ENCODE measurements around the gene OR2V1. TPM values are rescaled to one million over a fixed set of nuclear protein-coding genes. Genes with fewer than 3 reads are reported as not detected.
"Not testable (repeated sequence)": the region's sequence is repeated elsewhere in the genome, so short reads cannot be mapped to it uniquely, and the experiment has no call there.

Gene OR2V1
- total RNA-seq, 2 donors from 2014 or later: not detected

DNA sequence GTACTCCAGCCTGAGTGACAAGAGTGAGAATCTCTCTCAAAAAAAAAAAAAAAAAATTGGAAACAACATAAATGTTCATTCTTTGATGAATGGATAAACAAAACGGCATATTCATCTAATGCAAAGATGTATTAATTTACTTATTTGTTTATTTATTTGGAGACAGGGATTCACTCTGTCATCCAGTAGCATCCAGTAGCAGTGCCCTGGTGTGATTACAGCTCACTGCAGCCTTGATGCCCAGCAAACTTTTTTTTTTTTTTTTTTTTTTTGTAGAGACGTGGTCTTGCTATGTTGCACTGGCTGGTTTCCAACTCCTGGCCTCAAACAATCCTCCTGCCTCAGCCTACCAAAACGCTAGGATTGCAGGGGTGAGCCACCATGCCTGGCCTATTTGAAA lies 40.8 kb upstream of the OR2V1 start:
- Histone ChIP-seq H3K36me3 (no peaks in the 10 kb centered on the region), H3K4me3 (no peak overlapping the region), H3K27me3 (peaks cover 24 to 36% of the 10 kb centered on the region in 2 donors), H3K9me3 (no peaks in the 10 kb centered on the region), H3K27ac (no peak overlapping the region), H3K4me1 (peaks cover 0 to 20% of the 10 kb centered on the region in 2 donors)
- TF ChIP-seq, protein P1, sequence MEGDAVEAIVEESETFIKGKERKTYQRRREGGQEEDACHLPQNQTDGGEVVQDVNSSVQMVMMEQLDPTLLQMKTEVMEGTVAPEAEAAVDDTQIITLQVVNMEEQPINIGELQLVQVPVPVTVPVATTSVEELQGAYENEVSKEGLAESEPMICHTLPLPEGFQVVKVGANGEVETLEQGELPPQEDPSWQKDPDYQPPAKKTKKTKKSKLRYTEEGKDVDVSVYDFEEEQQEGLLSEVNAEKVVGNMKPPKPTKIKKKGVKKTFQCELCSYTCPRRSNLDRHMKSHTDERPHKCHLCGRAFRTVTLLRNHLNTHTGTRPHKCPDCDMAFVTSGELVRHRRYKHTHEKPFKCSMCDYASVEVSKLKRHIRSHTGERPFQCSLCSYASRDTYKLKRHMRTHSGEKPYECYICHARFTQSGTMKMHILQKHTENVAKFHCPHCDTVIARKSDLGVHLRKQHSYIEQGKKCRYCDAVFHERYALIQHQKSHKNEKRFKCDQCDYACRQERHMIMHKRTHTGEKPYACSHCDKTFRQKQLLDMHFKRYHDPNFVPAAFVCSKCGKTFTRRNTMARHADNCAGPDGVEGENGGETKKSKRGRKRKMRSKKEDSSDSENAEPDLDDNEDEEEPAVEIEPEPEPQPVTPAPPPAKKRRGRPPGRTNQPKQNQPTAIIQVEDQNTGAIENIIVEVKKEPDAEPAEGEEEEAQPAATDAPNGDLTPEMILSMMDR (IDR thresholded peaks at IDR 0.05): no peak
- no peak for DNase-seq (ENCODE audit: low spot score)

DNA sequence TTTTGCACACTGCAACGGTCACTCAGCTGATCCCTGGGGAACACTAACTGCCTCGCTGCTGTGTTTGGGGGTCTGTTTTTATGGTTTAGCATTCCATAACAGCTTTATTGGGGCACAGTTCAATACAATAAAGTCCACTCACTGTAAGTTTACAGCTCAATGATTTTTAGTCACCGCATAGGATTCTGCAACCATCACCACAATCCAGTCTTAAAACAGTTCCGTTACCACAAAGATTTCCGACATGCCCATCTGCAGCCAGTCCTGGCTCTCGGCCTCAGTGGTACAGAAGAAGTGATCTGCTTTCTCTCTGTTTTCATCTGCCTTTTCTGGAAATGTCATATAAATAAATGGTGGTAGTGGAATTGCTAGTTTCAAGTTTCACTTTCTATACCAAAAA lies 40.0 kb upstream of the OR2V1 start:
- peaks cover 24 to 36% of the 10 kb centered on the region in 2 donors for H3K27me3 ChIP-seq

DNA sequence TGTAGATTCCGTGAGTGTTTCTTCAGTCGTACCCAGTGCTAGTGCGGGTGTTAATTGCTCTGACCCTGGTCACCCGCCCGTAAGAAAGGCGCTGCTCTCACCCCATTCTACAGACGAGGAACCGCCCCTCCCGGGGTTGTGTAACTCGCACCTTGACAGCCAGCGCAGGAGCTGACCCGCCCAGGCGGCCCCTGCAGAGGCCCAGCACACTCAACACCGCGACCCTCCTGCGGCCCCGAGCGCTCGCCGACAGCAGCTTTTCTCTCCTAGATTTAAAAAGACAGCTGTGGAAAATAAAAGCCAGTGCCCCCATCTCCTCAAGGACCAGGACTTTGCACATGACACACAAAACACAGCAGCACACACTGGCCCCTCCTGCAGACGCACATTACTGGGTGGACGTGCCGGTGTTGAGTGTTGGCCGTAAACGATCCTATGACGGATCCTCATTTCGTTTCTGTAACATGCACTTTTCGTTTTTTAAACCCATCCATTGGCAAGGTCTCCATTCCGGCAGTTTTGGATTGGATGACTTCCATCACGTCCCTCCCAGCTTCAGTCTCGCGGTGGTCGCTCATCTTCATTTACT lies 39.4 kb upstream of the OR2V1 start:
- H3K36me3 ChIP-seq: no peaks in the 10 kb centered on the region
- DNase-seq (ENCODE audit: low spot score): no peak
- peaks cover 24 to 40% of the 10 kb centered on the region in 2 donors for H3K27me3 ChIP-seq
- peaks cover 0 to 20% of the 10 kb centered on the region in 2 donors for H3K4me1 ChIP-seq
- H3K9me3 ChIP-seq: no peaks in the 10 kb centered on the region
- H3K4me3 ChIP-seq: no peak overlapping the region
- TF ChIP-seq, protein P1 (IDR thresholded peaks at IDR 0.05): no peak
- H3K27ac ChIP-seq: no peak overlapping the region

More for the DNA sequence above, 40.0 kb upstream of the OR2V1 start:
- peaks cover 0 to 20% of the 10 kb centered on the region in 2 donors for H3K4me1 ChIP-seq
- no peaks in the 10 kb centered on the region for H3K36me3 ChIP-seq
- H3K4me3 ChIP-seq: no peak overlapping the region
- TF ChIP-seq, protein P1 (IDR thresholded peaks at IDR 0.05): no peak
- no peaks in the 10 kb centered on the region for H3K9me3 ChIP-seq
- H3K27ac ChIP-seq: no peak overlapping the region
- DNase-seq (ENCODE audit: low spot score): no peak

DNA sequence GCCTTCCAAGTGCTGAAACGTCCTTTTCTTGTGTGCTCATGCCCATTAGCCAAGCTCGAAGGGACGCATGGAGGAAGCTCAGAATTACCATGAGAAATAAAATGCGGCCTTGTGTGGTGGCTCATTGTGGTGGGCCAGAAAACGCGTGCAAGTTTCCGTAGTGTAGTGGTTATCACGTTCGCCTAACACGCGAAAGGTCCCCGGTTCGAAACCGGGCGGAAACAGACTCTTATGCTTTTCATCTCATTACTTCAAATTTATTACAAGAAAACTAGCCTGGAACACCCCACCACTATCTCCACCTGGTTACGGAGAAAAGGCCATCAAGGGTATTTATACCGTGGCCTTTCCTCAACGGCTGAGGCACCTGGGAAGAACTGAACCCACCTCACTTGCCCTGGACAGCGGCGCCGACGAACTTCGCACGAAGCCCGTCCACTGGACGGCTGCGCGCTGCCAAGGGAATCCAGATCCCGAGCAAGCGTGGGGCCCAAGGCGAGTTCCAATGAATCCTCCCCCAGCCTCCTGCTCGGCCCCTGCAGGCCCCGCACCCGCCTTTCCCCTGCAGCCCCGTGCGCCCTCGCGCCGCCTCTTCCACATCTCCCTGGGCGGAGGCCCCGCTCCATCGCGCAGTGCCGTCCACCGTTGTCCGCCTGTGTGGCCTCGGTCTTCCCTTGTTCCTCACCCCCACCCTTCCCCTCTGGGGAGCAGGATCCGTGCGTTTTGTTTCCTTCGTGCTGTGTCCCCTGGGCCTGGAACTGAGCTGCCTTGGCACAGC lies 38.7 kb upstream of the OR2V1 start:
- not testable (repeated sequence) for H3K36me3 ChIP-seq; H3K27ac ChIP-seq; H3K9me3 ChIP-seq; H3K4me3 ChIP-seq; DNase-seq (ENCODE audit: low spot score)
- H3K27me3 ChIP-seq: peaks cover 24 to 39% of the 10 kb centered on the region in 2 donors
- H3K4me1 ChIP-seq: peaks cover 0 to 20% of the 10 kb centered on the region in 2 donors

DNA sequence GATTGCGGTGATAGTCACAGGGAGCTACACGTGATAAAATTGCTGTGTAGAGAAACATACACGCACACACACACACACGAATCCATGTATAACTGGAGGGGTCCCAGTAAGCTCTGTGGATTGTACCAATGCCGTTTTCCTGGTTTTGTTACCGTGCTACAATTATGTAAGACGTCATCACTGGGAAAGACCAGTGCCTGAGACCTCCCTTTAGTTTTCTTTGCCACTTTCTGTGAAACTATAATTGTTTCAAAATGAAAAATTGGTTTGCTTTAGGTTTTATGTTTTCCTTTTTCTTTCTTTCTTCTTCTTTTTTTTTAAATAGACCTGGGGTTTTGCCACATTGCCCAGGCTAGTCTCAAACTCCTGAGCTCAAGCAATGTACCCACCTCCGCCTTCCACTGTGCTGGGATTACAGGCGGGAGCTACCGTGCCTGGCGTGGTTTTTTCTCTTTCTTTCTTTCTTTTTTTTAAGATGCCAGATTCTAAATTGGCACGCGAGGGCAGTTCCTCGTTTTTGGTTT lies 37.7 kb upstream of the OR2V1 start:
- H3K27ac ChIP-seq: no peak overlapping the region
- TF ChIP-seq, protein P1 (IDR thresholded peaks at IDR 0.05): no peak
- H3K27me3 ChIP-seq: peaks cover 18 to 30% of the 10 kb centered on the region in 2 donors

DNA sequence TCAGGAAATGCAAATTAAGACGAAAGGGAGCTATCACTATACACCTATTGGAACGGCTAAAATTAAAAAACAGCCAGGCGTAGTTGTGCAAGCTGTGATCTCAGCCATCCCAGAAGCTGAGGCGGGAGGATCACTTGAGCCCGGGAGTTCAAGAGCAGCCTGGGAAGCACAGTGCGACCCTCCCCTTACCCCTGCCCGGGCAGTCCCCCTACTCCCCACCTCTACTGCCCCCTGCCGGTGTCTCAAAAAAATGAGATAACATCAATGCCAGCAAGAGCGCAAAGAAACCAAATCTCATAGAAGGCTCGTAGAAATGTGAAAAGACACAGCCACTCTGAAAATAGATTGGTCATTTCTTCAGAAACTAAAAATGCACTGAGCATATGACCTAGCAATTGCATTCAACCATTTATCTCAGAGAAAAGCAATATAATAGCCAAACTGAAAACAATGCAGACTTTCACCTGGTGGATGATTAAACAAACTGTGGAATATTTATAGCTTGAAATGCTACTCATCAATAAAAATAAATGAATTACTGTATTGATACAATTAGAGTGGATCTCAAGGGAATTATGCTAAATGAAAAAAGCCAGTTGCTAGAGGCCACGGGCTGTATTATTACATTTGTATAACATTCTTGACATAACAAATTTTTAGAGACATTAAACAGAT lies 37.0 kb upstream of the OR2V1 start:
- peaks cover 0 to 8% of the 10 kb centered on the region in 2 donors for H3K4me1 ChIP-seq
- H3K4me3 ChIP-seq: no peak overlapping the region
- TF ChIP-seq, protein P1 (IDR thresholded peaks at IDR 0.05): peak in 1 of 2 donors; percentile 16
- H3K36me3 ChIP-seq: no peaks in the 10 kb centered on the region
- no peak for DNase-seq (ENCODE audit: low spot score)
- no peaks in the 10 kb centered on the region for H3K9me3 ChIP-seq
- peaks cover 12 to 24% of the 10 kb centered on the region in 2 donors for H3K27me3 ChIP-seq
- H3K27ac ChIP-seq: no peak overlapping the region

More for the DNA sequence above, 37.7 kb upstream of the OR2V1 start:
- Histone ChIP-seq H3K4me3 (no peak overlapping the region), H3K9me3 (no peaks in the 10 kb centered on the region), H3K36me3 (no peaks in the 10 kb centered on the region), H3K4me1 (peaks cover 0 to 15% of the 10 kb centered on the region in 2 donors)
- no peak for DNase-seq (ENCODE audit: low spot score)
